GM12875 (cell line): ENCODE measurements around the gene RBP4.

Experiments
- H3K4me3 ChIP-seq: one replicate; pipeline ENCODE4 v1.5.1; 2011; ENCODE audit warnings: low read depth, low read length, control low read depth
- TF ChIP-seq, protein P1 (sequence below): IDR thresholded peaks from 2 replicates; pipeline ENCODE4 v1.5.1; 2011; ENCODE audit warnings: low read depth, mild to moderate bottlenecking, control low read depth, inconsistent platforms, low read length, moderate library complexity, borderline replicate concordance; ENCODE audit not compliant: insufficient read depth

Gene RBP4

GRCh38 chr10:93603023-93603422 lies 2.0 kb upstream of the RBP4 start:
- TF ChIP-seq, protein P1, sequence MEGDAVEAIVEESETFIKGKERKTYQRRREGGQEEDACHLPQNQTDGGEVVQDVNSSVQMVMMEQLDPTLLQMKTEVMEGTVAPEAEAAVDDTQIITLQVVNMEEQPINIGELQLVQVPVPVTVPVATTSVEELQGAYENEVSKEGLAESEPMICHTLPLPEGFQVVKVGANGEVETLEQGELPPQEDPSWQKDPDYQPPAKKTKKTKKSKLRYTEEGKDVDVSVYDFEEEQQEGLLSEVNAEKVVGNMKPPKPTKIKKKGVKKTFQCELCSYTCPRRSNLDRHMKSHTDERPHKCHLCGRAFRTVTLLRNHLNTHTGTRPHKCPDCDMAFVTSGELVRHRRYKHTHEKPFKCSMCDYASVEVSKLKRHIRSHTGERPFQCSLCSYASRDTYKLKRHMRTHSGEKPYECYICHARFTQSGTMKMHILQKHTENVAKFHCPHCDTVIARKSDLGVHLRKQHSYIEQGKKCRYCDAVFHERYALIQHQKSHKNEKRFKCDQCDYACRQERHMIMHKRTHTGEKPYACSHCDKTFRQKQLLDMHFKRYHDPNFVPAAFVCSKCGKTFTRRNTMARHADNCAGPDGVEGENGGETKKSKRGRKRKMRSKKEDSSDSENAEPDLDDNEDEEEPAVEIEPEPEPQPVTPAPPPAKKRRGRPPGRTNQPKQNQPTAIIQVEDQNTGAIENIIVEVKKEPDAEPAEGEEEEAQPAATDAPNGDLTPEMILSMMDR: no peak
- H3K4me3 ChIP-seq: no peak overlapping the region

GRCh38 chr10:93601774-93602162 lies 733 bp upstream of the RBP4 start:
- TF ChIP-seq, protein P1: no peak
- no peak overlapping the region for H3K4me3 ChIP-seq

DNA sequence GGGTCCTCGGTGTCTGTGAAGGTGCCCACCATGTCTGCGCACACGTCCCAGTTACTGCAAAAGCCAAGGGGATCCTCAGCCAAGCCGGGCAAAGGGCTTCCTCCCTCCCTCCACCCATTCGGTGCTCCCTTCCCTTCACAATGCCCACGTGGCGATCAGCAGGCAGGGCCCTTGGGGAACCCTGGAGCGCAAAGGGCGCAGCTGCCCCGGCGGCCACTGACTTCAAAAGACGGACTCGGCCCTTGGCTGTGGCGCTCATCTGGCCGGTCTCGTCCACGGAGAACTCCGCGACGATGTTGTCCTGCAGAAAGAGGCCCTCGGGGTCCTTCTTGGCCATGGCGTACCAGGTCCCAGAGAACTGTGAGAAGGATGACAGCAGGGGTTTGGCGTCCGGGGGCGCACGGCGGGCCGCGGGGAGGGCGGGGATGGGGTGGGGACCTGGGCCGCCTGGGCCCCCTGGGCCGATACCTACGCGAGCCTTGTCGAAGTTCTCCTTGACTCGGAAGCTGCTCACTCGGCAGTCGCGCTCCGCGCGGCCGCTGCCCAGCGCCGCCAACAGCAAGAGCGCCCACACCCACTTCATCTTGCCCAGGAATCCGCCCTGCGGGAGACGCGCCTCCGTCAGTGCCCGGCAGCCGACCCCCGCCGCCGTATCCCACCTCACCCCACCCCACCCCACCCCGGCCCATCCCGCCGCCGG lies 439 bp downstream of the RBP4 start:
- TF ChIP-seq, protein P1: no peak
- no peak overlapping the region for H3K4me3 ChIP-seq

- TF ChIP-seq, protein P1: no peak
- no peak overlapping the region for H3K4me3 ChIP-seq
Observed at GRCh38 chr10:93599778-93600177, 1.3 kb downstream of the RBP4 start.

DNA sequence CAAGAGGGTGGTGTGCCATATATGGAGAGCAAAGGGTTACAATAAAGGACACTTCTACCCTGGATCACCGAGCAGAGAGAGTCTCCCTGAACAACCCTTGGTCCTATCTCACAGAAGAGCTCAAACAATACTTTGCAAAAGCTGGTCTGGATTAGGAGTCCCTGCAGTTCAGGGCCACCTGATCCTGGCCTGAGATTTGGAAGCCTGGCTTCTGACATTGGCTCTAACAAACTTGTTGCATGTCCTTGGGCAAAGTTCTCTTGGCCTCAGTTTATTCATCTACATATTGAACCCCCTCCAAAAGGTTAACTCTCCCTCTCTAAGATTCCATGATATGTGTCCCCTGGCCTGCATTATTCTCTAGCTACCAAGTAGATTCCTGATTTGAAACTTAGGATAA lies 1.7 kb downstream of the RBP4 start:
- no peak overlapping the region for H3K4me3 ChIP-seq

DNA sequence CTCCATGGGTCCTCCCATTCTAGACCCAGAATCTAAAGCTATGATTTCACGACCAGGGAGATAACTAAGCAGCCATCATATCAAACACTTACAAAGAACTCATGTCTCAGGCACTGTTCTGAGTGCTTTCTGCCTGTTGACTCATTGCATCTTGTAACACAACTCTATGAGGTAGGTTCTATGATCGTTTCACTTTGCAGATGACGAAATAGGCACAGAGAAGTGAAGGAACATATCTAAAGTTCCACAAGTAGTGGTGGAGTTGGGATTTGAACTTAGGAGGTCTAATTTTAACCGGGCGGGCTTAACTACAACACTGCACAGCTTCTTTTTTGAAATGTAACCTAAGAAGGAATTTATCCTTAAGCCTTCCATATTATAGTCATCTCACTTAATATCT lies 2.9 kb downstream of the RBP4 start:
- TF ChIP-seq, protein P1: no peak
- no peak overlapping the region for H3K4me3 ChIP-seq

More for the DNA sequence above, 1.7 kb downstream of the RBP4 start:
- TF ChIP-seq, protein P1: no peak

GRCh38 chr10:93597075-93597599 lies 3.9 kb downstream of the RBP4 start:
- no peak overlapping the region for H3K4me3 ChIP-seq
- TF ChIP-seq, protein P1: no peak
